ENCODE data around the gene LOC128125822.

The LOC128125822 gene

GRCh38 chr6:63573076-63573898, 1.0 kb downstream of the LOC128125822 start:
- Histone ChIP-seq H3K9me3 (ENCODE audit: low read depth, low read length) (no peaks in the 10 kb centered on the region), H2AFZ (ENCODE audit: low read length) (peak overlapping the region; percentile 2), H3K79me2 (ENCODE audit: insufficient read depth, low read length) (peaks cover 55% of the 10 kb centered on the region), H3K27ac (ENCODE audit: low read depth, low read length) (peak overlapping the region; percentile 92), H3K4me3 (ENCODE audit: insufficient read depth, low read length) (peak overlapping the region; percentile 90), H4K20me1 (ENCODE audit: insufficient read depth, low read length) (peaks cover 37% of the 10 kb centered on the region), H3K36me3 (ENCODE audit: insufficient read depth, low read length) (peaks cover 21% of the 10 kb centered on the region), H3K27me3 (ENCODE audit: insufficient read depth, low read length) (no peaks in the 10 kb centered on the region), H3K4me1 (ENCODE audit: insufficient read depth, low read length) (peaks cover 20% of the 10 kb centered on the region), H3K4me2 (ENCODE audit: insufficient read depth, low read length) (peak overlapping the region; percentile 94)
- DNase-seq (ENCODE audit: insufficient read length, low spot score, missing footprints) = peak; percentile 84
- TF ChIP-seq CTCF (IDR thresholded peaks at IDR 0.05; ENCODE audit: extremely low read depth, low read depth, low read length) = no peak

- no peaks in the 10 kb centered on the region for H3K9me3 ChIP-seq (ENCODE audit: low read depth, low read length)
- peaks cover 56% of the 10 kb centered on the region for H3K79me2 ChIP-seq (ENCODE audit: insufficient read depth, low read length)
- H3K27ac ChIP-seq (ENCODE audit: low read depth, low read length) = peak overlapping the region; percentile 92
- H4K20me1 ChIP-seq (ENCODE audit: insufficient read depth, low read length) = peaks cover 37% of the 10 kb centered on the region
- peak overlapping the region; percentile 90 for H3K4me3 ChIP-seq (ENCODE audit: insufficient read depth, low read length)
- DNase-seq (ENCODE audit: insufficient read length, low spot score, missing footprints) = peak; percentile 62
- peaks cover 20% of the 10 kb centered on the region for H3K4me1 ChIP-seq (ENCODE audit: insufficient read depth, low read length)
- H3K36me3 ChIP-seq (ENCODE audit: insufficient read depth, low read length) = peaks cover 28% of the 10 kb centered on the region
- H3K4me2 ChIP-seq (ENCODE audit: insufficient read depth, low read length) = peak overlapping the region; percentile 94
- H2AFZ ChIP-seq (ENCODE audit: low read length) = no peak overlapping the region
- TF ChIP-seq CTCF (IDR thresholded peaks at IDR 0.05; ENCODE audit: extremely low read depth, low read depth, low read length) = peak; percentile 73
- H3K27me3 ChIP-seq (ENCODE audit: insufficient read depth, low read length) = no peaks in the 10 kb centered on the region
Measured at GRCh38 chr6:63573899-63574553, 1.7 kb downstream of the LOC128125822 start.

GRCh38 chr6:63574554-63574900, 2.2 kb downstream of the LOC128125822 start:
- H3K4me2 ChIP-seq (ENCODE audit: insufficient read depth, low read length) = peak overlapping the region; percentile 94
- peak overlapping the region; percentile 90 for H3K4me3 ChIP-seq (ENCODE audit: insufficient read depth, low read length)
- peaks cover 33% of the 10 kb centered on the region for H3K36me3 ChIP-seq (ENCODE audit: insufficient read depth, low read length)
- no peak overlapping the region for H2AFZ ChIP-seq (ENCODE audit: low read length)
- DNase-seq (ENCODE audit: insufficient read length, low spot score, missing footprints) = no peak
- no peaks in the 10 kb centered on the region for H3K9me3 ChIP-seq (ENCODE audit: low read depth, low read length)
- TF ChIP-seq CTCF (IDR thresholded peaks at IDR 0.05; ENCODE audit: extremely low read depth, low read depth, low read length) = no peak
- peaks cover 37% of the 10 kb centered on the region for H4K20me1 ChIP-seq (ENCODE audit: insufficient read depth, low read length)
- H3K79me2 ChIP-seq (ENCODE audit: insufficient read depth, low read length) = peaks cover 56% of the 10 kb centered on the region
- peak overlapping the region; percentile 92 for H3K27ac ChIP-seq (ENCODE audit: low read depth, low read length)
- peaks cover 20% of the 10 kb centered on the region for H3K4me1 ChIP-seq (ENCODE audit: insufficient read depth, low read length)
- no peaks in the 10 kb centered on the region for H3K27me3 ChIP-seq (ENCODE audit: insufficient read depth, low read length)

GRCh38 chr6:63576147-63576772, 4.0 kb downstream of the LOC128125822 start:
- no peak overlapping the region for H3K27ac ChIP-seq (ENCODE audit: low read depth, low read length)
- peak overlapping the region; percentile 15 for H3K4me2 ChIP-seq (ENCODE audit: insufficient read depth, low read length)
- no peaks in the 10 kb centered on the region for H3K9me3 ChIP-seq (ENCODE audit: low read depth, low read length)
- peak; percentile 64 for DNase-seq (ENCODE audit: insufficient read length, low spot score, missing footprints)
- H3K4me1 ChIP-seq (ENCODE audit: insufficient read depth, low read length) = peaks cover 20% of the 10 kb centered on the region
- H4K20me1 ChIP-seq (ENCODE audit: insufficient read depth, low read length) = peaks cover 46% of the 10 kb centered on the region
- no peak overlapping the region for H2AFZ ChIP-seq (ENCODE audit: low read length)
- no peaks in the 10 kb centered on the region for H3K27me3 ChIP-seq (ENCODE audit: insufficient read depth, low read length)
- peak overlapping the region; percentile 5 for H3K4me3 ChIP-seq (ENCODE audit: insufficient read depth, low read length)
- peaks cover 56% of the 10 kb centered on the region for H3K79me2 ChIP-seq (ENCODE audit: insufficient read depth, low read length)
- TF ChIP-seq CTCF (IDR thresholded peaks at IDR 0.05; ENCODE audit: extremely low read depth, low read depth, low read length) = no peak
- H3K36me3 ChIP-seq (ENCODE audit: insufficient read depth, low read length) = peaks cover 50% of the 10 kb centered on the region

Measured in osteoblast (primary cell).